UCSD-AML1 (cell line): ENCODE measurements around the gene MC5R.
"Not testable (repeated sequence)": the region's sequence is repeated elsewhere in the genome, so short reads cannot be mapped to it uniquely, and the experiment has no call there.

ENCODE experiments used
- DNase-seq: peaks from one replicate; lab custom pipeline; 2025; ENCODE audit not compliant: unreplicated experiment; lab: John Stamatoyannopoulos, UW

MC5R gene

GRCh38 chr18:13836559-13836958 is 12.6 kb downstream of the MC5R start:
- DNase-seq = no peak

- no peak for DNase-seq
Observed at GRCh38 chr18:13849791-13850190, 25.8 kb downstream of the MC5R start.

GRCh38 chr18:13862898-13863297 is 38.9 kb downstream of the MC5R start:
- not testable (repeated sequence) for DNase-seq

GRCh38 chr18:13868501-13869271 is 44.7 kb downstream of the MC5R start:
- DNase-seq = no peak

- DNase-seq = no peak
Observed at GRCh38 chr18:13871701-13872100, 47.8 kb downstream of the MC5R start.

- DNase-seq = no peak
Observed at GRCh38 chr18:13872373-13872772, 48.4 kb downstream of the MC5R start.

- DNase-seq = no peak
Observed at GRCh38 chr18:13872932-13873331, 49.0 kb downstream of the MC5R start.

- no peak for DNase-seq
Observed at GRCh38 chr18:13874558-13874957, 50.6 kb downstream of the MC5R start.
